Measurements from ENCODE around the gene SNX8. TPM values are rescaled to one million over a fixed set of nuclear protein-coding genes. Genes with fewer than 3 reads are reported as not detected.

Gene SNX8
- total RNA-seq, 1 experiment from 2014 or later: 139 TPM

- no peaks in the 10 kb centered on the region for H3K9me3 ChIP-seq (ENCODE audit: control insufficient read depth, insufficient read depth, low read depth, low read length)
- POLR2A ChIA-PET: interaction anchor here (0.6 kb wide), 2 partner anchors 17 to 79 kb away, joined by 3 read pairs; no protein-coding TSS in a partner anchor
- H3K4me3 ChIP-seq (ENCODE audit: low read depth in 2 of 2, low read length in 2 of 2): no peak overlapping the region
- peaks cover 21% of the 10 kb centered on the region for H3K36me3 ChIP-seq (ENCODE audit: control insufficient read depth, insufficient read depth, low read length)
- TF ChIP-seq REST (IDR thresholded peaks at IDR 0.05; ENCODE audit: insufficient read depth in 1 of 2, low read depth in 2 of 2, low read length in 1 of 2) (no peak), CTCF (IDR thresholded peaks at IDR 0.05) (no peak), SIN3A (IDR thresholded peaks at IDR 0.05; ENCODE audit: borderline replicate concordance, insufficient read depth, low read depth, low read length) (no peak), TCF7L2 (IDR thresholded peaks at IDR 0.05; ENCODE audit: low read depth, low read length) (no peak), POLR2AphosphoS5 (IDR thresholded peaks at IDR 0.05; ENCODE audit: low read depth, low read length) (no peak)
- no peaks in the 10 kb centered on the region for H3K27me3 ChIP-seq (ENCODE audit: control insufficient read depth, insufficient read depth, low read length)
- DNase-seq (ENCODE audit: low read depth, low spot score): no peak
- intact Hi-C loops (cut with micrococcal nuclease; ENCODE audit: unreplicated experiment): no loop called here
- H3K4me1 ChIP-seq (ENCODE audit: control insufficient read depth, insufficient read depth, low read length): peaks cover 16% of the 10 kb centered on the region
- no peak overlapping the region for H3K27ac ChIP-seq (ENCODE audit: low read length)
- no peak for ATAC-seq
- CTCF ChIA-PET: no interaction called here
- in situ Hi-C loops (cut with HindIII; ENCODE audit: low pct_unique_long_range_greater_than_20kb, low sequenced_read_pairs): no loop called here
- no TSS peak for BruUV-seq (replicated peaks)
These were observed 75.0 kb downstream of the SNX8 start for GRCh38 chr7:2239242-2239641.

- ChIA-PET CTCF (no interaction called here), POLR2A (no interaction called here)
- Histone ChIP-seq H3K27ac (ENCODE audit: low read length) (no peak overlapping the region), H3K9me3 (ENCODE audit: control insufficient read depth, insufficient read depth, low read depth, low read length) (no peaks in the 10 kb centered on the region), H3K4me1 (ENCODE audit: control insufficient read depth, insufficient read depth, low read length) (peaks cover 10% of the 10 kb centered on the region; the same call in 1 of the 2 replicates), H3K4me3 (ENCODE audit: low read depth in 2 of 2, low read length in 2 of 2) (no peak overlapping the region), H3K27me3 (ENCODE audit: control insufficient read depth, insufficient read depth, low read length) (no peaks in the 10 kb centered on the region), H3K36me3 (ENCODE audit: control insufficient read depth, insufficient read depth, low read length) (peaks cover 21% of the 10 kb centered on the region)
- in situ Hi-C loops (cut with HindIII; ENCODE audit: low pct_unique_long_range_greater_than_20kb, low sequenced_read_pairs): no loop called here
- TF ChIP-seq REST (IDR thresholded peaks at IDR 0.05; ENCODE audit: insufficient read depth in 1 of 2, low read depth in 2 of 2, low read length in 1 of 2): no peak
- TF ChIP-seq CTCF (IDR thresholded peaks at IDR 0.05): no peak
- TF ChIP-seq SIN3A (IDR thresholded peaks at IDR 0.05; ENCODE audit: borderline replicate concordance, insufficient read depth, low read depth, low read length): no peak
- TF ChIP-seq TCF7L2 (IDR thresholded peaks at IDR 0.05; ENCODE audit: low read depth, low read length): no peak
- no peak for TF ChIP-seq POLR2AphosphoS5 (IDR thresholded peaks at IDR 0.05; ENCODE audit: low read depth, low read length)
- intact Hi-C loops (cut with micrococcal nuclease; ENCODE audit: unreplicated experiment): no loop called here
- DNase-seq (ENCODE audit: low read depth, low spot score) (no peak), ATAC-seq (no peak)
- BruUV-seq (replicated peaks): TSS peak; percentile 9
These were observed 77.1 kb downstream of the SNX8 start for GRCh38 chr7:2237109-2237602.
